Fibroblast of skin of left quadriceps (primary cell): ENCODE data around the gene SPPL2C.

Experiments
- DNase-seq, 2 experiments: peaks; one replicate each; pipeline ENCODE4 v3.0.0-alpha.2; 2013; ENCODE audit warnings: low read depth in 2 of 2

The SPPL2C gene

GRCh38 chr17:45828171-45828570 lies 16.5 kb upstream of the SPPL2C start:
- no peak for DNase-seq

- DNase-seq = no peak
Measured at GRCh38 chr17:45828582-45829133, 16.0 kb upstream of the SPPL2C start.

GRCh38 chr17:45833920-45834319 lies 10.8 kb upstream of the SPPL2C start:
- no peak for DNase-seq

DNA sequence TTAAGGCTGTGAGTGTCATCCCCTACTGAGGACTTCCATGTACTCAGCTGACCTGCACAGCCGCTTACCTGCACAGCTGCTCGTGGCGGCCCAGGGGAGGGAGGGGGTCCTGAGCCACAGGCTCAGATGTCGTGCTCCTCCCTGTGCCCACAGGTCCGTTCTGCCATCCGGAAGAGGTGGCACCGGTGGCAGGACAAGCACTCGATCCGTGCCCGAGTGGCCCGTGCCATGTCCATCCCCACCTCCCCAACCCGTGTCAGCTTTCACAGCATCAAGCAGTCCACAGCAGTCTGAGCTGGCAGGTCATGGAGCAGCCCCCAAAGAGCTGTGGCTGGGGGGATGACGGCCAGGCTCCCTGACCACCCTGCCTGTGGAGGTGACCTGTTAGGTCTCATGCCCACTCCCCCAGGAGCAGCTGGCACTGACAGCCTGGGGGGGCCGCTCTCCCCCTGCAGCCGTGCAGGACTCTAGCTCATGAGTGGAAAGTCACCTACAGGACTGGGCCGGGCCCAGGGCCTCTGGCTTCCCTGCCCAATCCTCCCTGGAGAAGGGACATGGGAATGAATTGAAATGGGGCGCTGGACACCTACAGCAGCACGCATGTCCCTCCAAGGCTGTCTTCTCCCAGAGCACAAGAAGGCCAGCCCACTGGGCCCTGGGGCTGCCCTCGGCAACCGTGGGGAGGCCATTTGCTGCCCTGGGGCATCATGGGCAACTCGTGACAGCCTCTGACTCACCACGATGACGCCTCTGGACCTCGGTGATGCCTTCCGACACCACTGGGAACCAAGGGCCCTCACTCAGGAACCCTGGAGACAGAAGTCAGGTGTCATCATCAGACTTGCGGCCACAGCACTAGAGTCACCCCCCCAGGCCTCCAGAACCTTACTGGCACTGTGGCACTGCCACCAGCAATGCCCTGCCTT lies 9.9 kb upstream of the SPPL2C start:
- no peak for DNase-seq

- no peak for DNase-seq
Measured at GRCh38 chr17:45835481-45835880, 9.2 kb upstream of the SPPL2C start.

- DNase-seq = no peak
Measured at GRCh38 chr17:45836047-45837044, 8.3 kb upstream of the SPPL2C start.

DNA sequence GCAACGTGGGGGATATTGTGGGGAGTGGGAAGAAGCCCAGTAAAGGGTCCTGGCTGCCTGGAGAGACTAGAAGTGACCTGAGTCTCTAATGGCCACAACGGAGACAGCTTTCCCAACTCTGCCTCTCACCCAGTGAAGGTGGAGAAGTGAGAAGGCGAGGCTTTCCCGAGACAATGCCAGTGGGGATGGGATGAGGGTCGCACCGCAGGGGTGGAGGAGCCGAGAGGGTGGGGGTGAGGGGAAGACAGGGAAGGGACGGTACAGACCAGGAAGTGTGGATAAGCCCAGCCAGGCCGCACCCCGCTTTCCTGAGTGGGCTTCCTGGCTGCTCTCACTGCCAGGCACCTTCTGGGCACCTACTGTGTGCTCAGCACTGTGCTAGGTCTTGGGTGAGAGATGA lies 7.5 kb upstream of the SPPL2C start:
- DNase-seq = no peak

DNA sequence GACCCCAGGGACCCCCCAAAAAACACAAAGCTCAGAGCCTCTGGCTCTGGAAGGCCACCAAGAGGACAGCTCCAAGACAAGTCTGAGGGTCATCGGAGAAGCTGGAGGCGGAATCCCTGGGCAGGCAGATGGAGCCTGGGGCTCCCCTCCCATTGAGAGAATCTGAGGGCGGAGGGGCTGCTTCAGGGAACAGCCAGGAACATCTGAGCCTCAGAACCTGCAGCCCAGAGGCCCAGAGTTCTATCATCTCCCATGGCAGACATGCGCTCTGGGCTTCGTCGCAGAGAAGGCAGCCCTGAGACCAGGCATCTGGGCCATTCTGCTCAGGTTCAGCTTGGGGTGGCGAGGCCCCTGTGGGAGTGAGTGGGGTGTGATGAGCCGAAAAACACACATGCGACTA lies 7.1 kb upstream of the SPPL2C start:
- DNase-seq = no peak

DNA sequence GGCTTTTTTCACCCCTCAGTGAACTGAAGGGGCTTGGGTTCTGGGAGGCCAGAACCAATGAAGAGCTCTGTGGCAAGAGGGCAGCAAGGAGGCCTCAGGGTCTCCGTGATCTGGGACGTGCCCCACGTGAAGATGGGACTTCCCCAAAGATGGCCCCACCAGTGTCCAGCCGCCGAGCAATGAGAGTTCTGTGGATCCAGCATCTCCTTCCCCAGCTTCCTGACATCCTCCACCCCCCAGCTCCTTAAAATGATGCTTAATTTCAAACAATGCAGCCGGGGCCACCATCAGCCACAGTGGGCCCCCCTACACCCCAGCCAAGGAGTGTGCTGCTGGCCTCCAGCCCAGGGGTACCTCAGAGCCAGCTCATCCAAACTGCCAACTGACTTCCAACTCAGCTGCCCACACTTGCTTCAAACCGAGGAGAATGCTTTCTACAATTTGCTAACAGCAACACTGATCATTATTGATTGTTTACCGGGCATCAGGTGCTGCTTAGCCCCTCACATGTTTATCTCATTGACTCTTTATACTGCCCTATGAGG lies 5.9 kb upstream of the SPPL2C start:
- no peak for DNase-seq

- DNase-seq = no peak
Measured at GRCh38 chr17:45839442-45839841, 5.2 kb upstream of the SPPL2C start.

DNA sequence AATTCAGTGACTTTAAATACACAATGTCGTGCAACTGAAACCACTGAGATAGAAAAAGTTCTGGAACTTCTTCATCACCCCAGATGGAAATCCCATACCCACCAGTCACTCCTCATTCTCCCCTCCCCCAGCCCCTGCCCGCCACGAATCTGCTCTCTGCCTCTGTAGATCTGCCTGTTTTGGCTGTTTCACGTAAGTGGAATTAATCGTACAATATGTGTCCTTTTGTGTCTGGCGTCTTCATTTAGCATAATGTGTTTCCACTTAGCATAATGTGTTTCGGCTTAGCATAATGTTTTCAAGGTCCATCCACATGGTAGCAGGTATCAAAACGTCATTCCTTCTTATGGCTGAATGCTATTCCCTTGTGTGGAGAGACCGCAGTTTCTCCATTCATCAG lies 3.5 kb upstream of the SPPL2C start:
- DNase-seq = no peak

DNA sequence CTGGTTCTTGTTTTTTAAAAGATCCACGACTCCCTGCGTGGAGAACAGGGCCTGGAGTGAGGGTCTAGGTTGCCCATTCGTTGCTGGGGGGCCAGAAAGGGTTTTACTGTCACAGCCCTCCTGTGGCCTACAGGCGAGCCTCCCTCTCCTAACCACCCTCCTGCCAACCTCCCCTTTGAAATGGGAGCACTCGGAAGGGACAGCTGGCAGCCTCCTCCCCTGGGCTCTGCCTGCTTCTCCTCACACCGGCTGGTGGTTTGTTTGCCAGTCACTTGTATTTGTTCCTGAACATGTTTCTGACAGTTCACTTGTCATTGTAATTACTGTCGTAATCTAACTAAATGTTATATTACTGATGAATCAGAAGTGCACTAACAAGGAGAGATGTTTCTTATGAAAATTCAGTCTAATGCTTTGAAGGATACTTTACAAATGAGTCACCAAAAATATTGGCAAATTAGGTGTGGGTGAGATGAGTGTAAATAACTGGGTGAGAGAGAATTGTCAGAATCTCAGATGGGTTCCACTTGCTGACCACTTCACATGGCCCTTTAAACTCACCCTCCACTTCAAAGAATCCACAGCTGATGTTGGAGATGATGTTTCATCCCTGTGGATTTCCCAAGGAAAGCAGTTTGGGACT lies 2.7 kb upstream of the SPPL2C start:
- no peak for DNase-seq

- DNase-seq = no peak
Measured at GRCh38 chr17:45843722-45844121, 959 bp upstream of the SPPL2C start.

DNA sequence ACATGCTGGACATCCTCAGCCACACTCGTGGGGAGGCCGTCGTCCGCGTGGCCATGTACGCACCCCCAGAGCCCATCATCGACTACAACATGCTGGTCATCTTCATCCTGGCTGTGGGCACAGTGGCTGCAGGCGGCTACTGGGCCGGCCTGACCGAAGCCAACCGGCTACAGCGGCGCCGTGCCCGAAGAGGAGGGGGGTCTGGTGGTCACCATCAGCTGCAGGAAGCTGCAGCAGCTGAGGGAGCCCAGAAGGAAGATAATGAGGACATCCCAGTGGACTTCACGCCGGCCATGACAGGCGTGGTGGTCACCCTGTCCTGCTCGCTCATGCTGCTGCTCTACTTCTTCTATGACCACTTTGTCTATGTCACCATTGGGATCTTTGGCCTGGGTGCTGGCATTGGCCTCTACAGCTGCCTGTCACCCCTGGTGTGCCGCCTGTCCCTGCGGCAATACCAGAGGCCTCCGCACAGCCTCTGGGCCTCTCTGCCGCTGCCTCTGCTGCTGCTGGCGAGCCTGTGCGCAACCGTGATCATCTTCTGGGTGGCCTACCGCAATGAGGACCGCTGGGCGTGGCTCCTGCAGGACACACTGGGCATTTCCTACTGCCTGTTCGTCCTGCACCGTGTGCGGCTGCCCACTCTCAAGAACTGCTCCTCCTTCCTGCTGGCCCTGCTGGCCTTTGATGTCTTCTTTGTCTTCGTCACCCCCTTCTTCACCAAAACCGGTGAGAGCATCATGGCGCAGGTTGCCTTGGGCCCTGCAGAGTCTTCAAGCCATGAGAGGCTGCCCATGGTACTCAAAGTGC lies 900 bp downstream of the SPPL2C start:
- no peak for DNase-seq

DNA sequence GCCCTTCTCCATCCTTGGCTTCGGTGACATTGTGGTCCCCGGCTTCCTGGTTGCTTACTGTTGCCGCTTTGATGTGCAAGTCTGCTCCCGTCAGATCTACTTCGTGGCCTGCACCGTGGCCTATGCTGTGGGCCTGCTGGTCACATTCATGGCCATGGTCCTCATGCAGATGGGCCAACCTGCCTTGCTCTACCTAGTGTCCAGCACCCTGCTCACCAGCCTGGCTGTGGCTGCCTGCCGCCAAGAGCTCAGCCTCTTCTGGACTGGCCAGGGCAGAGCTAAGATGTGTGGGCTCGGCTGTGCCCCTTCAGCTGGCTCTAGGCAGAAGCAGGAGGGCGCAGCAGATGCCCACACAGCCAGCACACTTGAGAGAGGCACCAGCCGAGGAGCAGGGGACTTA lies 1.5 kb downstream of the SPPL2C start:
- no peak for DNase-seq

- DNase-seq = no peak
Measured at GRCh38 chr17:45846646-45847045, 2.0 kb downstream of the SPPL2C start.

DNA sequence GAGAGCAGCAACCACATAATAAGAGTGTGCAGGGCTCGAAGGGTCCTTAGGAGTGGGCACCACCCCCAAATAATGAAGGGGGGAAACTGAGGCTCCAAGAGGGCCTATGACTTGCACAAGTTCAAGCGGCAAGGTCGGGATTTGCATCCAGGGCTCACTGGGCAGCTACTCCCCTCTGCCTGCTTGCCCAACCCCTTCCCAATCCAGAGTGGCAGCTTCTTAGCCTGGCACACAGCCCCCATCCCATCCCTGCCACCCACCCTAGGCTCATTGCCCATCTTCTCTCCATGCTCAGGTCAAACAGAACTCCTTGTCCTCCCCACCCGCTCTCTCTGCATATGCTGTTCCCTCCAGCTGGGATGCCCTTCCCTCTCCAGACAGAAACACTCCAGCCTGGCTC lies 2.4 kb downstream of the SPPL2C start:
- DNase-seq = no peak

GRCh38 chr17:45847747-45848146 lies 3.1 kb downstream of the SPPL2C start:
- no peak for DNase-seq

DNA sequence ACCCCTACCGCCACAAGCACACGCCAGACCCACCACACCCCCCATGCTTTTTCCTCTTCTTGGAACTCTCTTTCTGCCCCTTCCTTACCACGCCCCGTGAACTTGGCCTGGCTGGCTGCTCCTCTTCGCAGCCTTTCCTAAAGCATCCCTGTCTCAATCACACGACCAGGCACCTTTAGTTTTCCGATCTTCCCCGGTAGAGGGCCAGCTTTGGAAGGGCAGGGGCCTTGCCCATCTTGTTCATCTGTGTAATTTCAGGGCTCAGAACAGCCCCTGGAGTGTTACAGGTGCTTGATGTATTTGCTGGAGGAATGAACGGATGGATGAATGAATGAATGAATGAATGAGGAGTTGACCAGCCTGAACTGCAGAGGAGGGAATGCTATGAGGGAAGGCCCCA lies 3.7 kb downstream of the SPPL2C start:
- no peak for DNase-seq

- no peak for DNase-seq
Measured at GRCh38 chr17:45848868-45849535, 4.3 kb downstream of the SPPL2C start.
